HG03159 (cell line): ENCODE measurements around the gene CHEK1.
A peak's percentile ranks its signal among the peaks of the same experiment; 100 is the strongest.
"Not testable (repeated sequence)": the region's sequence is repeated elsewhere in the genome, so short reads cannot be mapped to it uniquely, and the experiment has no call there.

Experiments used
- ATAC-seq: cut with Tn5 transposase; IDR thresholded peaks from one replicate; pipeline ENCODE4 v1.9.1; 2021; ENCODE audit warnings: mild to moderate bottlenecking, moderate library complexity; ENCODE audit not compliant: unreplicated experiment

The CHEK1 gene

DNA sequence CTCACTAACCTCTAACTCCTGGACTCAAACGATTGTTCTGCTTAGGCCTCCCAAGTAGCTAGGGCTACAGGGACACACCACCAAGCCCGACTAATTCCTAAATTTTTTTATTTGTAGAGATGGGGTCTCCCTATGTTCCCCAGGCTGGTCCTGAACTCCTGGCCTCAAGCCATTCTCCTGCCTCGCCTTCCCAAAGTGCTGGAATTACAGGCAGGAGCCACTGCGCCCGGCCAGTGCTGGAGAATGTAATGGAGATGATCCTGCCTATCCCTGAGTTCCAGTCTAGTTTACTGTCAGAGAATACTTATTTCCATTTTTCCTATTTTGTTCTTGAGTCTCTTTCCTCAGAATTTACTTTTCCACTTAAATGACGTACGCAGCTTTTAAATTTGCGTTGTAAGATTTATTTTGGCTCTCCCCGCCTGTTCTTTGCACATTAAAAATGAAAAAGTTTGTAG, at the start of gene CHEK1:
CHEK1 (plus strand) TSS at position 408 of the 458 bp plus-strand sequence. CDS start 1,606 bp downstream, outside the sequence.
- ATAC-seq = no peak

DNA sequence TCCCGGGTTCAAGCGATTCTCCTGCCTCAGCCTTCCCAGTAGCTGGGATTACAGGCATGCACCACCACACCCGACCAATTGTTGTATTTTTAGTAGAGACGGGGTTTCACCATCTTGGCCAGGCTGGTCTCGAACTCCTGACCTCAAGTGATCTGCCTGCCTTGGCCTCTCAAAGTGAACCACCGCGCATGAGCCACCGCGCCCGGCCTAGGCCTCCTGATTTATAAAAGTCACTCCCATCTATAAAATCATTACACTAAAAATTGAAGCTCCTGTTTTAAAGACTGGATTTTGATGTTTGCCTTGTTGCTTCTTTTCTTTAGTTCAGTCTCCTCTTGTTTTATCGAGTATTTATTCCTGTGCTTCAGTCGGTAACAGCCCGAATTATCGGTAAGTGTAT, 47.8 kb upstream of the CHEK1 start:
- ATAC-seq = not testable (repeated sequence)

DNA sequence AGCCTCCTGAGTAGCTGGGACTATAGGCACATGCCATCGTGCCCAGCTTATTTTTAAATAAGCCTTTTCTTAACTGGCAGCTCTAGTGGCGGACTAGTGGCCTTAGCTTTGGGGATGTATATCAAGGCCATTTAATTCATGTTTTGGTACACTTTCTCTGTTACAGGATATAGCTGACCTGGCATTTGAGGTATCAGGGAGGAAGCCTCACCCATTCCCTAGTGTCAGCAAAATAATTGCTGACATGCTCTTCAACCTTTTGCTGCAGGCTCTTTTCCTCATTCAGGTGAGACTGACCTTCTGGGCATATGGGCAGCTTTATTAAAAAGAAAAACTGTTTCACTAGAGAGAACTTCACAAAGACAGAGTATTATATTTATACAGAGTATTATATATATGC, 46.2 kb upstream of the CHEK1 start:
- ATAC-seq = no peak

DNA sequence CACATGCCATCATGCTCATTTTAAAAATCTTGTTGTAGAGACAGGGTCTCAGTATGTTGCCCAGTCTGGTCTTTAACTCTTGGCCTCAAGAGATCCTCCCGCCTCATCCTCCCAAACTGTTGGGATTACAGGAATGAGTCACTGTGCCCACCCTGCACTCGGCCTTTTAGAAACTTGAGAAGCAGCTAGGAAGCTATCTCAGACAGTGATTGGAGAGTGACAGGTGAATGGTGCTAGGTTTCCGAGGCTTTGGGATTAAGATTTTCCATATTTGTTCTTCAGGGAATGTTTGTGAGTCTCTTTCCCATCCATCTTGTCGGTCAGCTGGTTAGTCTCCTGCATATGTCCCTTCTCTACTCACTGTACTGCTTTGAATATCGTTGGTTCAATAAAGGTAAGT, 45.2 kb upstream of the CHEK1 start:
- no peak for ATAC-seq

DNA sequence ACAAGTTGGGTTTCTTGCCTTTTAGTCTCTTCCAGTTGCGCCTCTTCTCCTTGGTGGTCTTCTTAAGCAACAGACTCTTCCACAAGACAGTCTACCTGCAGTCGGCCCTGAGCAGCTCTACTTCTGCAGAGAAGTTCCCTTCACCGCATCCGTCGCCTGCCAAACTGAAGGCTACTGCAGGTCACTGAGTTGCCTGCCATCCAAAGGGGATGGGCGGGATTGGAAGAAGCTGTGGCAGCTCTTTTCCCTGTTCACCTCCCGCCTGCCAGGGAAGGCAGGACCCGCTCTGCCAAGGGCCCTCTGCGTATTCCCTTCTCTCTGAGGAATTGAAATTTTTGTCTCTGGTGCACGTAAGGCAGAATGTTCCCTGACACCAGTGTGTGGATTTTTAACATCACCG, 41.5 kb upstream of the CHEK1 start:
- no peak for ATAC-seq

DNA sequence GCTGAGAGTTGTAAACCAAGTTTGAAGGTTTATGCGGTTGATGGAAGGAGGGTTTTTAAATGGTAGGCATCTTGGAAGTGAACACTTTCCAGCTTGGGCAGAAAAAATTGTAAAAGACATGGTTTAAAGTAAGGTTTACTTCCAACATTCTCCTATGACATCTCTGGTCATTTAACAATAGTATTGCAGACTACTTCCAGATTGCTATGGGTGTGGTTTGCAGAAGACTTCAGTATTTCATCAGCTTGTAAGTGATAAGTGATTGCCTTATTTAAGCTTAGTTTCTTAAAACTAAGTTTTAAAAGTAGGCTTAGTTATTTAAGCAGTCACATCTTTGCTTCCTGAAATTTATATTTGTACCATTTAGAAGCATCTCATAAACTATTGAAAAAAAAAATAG, 39.5 kb upstream of the CHEK1 start:
- no peak for ATAC-seq

DNA sequence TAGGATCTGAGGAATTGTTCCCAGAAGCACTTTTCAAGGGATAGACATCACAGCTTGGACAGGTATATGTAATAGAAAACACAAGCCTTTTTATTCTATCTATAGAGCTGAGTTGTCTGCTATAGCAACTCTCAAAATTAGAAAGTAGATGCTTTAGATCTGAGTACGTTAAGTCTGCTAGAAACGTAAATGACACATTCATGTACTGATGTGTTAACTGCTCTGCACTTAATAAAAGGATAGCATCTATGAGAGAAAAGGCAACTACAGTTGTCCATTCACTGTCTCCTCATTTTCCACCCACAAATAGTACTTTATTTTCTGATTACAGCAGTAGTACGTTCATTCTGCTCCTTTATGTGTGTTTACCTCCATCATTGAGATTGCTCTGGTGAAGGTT, 38.3 kb upstream of the CHEK1 start:
- no peak for ATAC-seq

DNA sequence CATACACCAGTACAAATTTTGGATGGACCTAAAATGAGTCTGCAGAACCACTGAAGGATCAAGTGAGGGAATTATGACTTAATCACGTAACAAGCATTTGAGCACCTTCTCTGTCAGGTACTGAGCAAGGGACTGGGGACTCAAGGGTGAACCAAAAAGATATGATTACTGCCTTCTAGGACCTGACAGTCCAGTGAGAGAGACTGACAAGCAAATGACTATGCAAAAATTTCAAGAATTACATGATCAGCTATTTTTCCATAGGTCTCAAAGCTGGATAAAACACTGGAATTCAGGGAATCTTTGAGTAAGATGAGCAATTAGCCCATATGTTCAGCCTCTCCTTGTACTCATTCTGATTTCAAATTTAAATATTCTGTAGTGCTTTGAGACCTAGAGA, 37.5 kb upstream of the CHEK1 start:
- no peak for ATAC-seq

DNA sequence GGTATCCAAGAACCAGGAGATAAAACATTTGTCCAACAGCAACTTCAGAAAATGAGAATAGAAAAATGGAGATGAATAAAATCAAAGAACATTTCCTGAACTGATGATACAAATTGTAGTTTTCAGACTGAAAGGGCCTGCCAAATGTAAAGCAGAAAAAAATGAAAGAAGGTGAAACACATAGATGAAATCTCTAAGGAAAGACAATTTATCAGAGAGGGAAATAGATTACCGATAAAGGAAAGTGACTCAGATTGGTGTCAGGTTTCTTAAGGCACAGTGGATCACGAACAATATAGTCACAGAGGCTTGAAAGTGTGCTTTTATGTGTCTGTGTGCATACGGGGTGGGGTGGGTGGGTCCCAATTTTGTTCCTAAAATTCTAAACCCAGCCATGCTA, 36.5 kb upstream of the CHEK1 start:
- no peak for ATAC-seq

DNA sequence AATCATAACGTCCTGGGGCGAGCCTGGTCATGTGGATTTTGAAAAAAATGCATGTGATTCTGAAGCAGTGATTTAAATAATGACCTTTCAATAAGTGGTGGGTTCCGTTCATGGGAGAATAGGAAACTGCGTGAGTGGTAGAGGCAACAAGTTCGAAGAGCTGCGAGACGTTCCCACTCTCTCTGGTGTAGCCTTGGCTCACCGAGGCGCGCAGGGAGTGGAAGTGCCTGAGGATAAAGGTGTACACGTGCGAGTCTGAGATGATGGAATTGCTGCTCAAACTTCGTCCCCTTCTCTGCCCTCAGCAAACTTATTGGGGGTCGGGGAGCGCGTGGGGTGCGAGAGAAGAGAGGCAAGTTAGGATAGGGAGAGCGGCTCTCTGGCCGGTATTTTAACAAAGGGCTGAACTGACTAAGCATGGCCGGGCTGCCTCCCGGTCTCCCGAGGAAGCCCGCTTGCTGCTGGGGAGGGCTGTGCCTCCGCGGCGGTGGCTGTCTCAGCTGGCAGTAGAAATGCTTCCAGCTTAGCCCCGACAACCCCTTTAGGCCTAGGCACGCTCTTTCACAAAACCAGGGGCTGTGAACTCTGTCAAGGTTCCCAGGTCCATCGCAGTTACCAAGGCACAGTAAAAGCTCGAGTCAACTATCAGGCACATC, 33.2 kb upstream of the CHEK1 start:
- ATAC-seq = peak; percentile 26

DNA sequence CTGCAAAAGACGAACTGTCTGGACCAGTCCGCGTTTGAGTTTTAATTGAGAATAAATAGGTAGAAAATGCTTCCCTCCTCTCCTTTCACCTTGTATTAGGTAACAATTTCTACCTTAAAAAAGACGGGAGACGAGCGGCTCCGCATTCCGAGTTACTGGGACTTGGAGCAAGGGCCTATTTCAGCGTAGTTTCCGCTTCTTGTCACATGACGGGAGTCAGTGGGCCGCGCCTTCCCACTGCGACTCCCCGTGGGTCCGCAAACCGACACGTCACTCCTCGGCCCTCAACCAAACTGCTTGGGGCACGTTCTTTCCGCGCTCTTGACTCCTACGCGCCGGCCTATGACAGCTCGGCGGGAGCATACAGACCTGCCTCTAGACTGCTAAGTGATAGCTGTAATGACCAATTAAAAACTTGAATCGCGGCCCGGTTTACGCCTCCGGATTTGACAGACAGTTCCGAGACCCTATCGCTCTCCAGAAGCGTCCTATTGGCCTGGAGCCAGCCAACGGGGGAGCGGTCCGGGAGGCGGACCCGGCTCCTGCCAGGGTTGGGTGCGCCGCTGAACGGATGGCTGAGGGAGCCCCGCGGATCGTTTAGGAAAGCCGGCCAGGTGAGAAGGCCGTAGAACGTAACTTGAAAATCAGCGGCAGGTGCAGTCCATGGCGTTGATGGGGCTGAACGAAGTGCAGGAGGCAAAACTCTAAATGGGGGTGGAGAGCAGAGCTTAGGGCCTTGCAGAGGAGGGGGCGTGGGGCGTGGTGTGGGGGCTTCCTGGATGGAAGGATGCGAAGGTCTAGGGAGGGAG, 32.5 kb upstream of the CHEK1 start, which contains the start of gene STT3A:
STT3A (plus strand) TSS at position 548 of the 809 bp plus-strand sequence. CDS start 3,064 bp downstream, outside the sequence.
- ATAC-seq = peak; percentile 98

DNA sequence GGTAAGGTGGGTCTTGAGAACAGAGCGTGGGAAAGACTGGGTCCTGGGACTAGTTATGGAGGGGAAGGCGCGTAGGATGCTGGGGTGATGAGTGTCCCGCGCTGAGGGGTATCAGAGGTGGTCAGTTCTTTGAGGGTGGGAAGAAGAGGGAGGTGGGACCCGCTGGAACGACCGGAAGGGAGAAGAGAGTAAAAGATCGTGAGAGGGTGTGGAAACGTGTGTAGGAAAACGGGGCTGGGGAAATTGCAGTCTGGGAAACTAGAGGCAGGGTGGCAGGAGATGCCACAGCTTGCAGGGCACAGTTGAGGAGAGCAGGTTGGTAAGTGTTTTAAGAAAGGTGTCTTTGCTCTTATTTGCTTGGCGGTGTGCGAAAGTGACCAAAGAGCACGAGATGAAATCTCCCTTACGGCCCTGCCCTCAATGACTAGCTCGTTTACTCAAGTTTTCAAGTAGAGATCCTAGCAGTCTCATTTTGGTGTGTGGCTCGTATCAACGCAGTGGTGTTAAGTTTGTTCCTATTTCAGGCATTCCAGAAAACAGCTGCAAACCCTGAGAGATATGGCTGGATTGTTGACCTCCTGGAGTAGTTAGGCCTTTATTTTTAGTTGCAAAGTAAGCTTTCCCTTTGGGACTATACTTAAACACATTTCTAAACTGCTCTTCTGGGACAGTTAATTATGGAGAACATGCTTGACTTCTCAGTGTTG, 31.7 kb upstream of the CHEK1 start:
- ATAC-seq = no peak

DNA sequence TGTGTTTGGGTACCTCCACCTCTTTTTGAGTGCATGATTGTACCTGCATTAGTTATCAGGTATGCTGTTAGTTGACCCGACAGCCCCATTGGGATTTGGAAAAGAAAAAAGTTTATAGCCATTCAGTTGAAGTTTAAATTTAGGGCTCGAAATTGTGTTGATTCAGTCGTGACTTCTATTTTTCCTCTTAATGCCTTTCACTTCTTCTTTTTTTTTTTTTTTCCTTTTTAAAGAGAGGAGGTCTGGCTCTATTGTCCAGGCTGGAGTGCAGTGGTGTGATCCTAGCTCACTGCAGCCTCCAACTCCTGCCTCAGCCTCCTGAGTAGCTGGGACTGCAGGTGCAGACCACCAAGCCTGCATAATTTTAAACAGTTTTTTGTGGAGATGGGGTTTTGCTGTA, 30.0 kb upstream of the CHEK1 start:
- ATAC-seq = no peak

DNA sequence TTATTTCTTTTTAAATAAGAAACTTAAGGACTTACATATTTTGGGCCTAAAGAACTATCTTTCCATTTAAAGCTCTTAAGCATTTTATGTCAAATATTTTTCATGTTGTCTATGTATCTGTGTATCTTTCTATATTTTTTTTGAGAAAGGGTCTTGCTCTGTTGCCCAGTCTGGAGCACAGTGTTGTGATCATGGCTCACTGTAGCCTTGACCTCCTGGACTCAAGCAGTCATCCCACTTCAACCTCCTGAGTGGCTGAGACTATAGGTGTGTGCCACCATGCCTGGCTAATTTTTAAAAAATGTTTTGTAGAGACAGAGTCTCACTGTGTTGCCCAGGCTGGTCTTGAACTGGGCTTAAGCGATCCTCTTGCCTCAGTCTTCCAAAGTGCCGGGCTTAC, 24.3 kb upstream of the CHEK1 start:
- no peak for ATAC-seq

DNA sequence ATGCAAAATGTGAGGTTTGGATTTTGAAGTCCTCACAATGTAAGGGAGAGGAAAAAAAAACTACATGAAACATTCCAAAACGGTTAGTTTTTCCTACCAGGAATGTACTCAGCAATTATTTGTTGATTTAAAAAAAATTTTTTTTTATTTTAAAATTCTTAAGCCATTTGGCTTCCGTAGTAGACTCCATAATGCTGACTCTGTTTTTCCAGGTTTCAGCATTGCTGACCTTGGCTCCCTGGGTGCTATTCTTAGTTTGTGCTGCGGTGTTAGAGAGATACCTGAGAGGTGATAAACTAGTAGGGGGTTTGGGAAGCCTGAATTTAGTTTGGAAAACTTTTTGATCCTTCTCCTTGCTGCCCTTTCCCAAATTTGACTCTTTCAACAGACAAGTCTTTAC, 21.8 kb upstream of the CHEK1 start:
- ATAC-seq = no peak

DNA sequence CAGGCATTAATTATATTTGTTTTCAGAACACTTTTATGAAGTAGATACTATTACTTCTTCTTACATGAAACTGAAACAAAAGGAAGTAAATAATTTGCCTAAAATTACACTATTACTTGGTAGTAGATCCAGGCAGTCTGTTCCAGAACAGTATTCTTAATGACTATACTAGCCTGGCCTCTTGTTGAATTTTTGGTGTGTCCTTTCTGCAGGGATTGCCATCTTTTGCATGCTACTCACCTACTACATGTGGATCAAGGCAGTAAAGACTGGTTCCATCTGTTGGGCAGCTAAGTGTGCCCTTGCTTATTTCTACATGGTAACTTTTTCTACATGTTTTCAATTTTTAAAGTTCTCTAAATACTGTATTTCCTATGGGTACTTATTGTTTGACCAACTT, 19.5 kb upstream of the CHEK1 start:
- ATAC-seq = no peak

DNA sequence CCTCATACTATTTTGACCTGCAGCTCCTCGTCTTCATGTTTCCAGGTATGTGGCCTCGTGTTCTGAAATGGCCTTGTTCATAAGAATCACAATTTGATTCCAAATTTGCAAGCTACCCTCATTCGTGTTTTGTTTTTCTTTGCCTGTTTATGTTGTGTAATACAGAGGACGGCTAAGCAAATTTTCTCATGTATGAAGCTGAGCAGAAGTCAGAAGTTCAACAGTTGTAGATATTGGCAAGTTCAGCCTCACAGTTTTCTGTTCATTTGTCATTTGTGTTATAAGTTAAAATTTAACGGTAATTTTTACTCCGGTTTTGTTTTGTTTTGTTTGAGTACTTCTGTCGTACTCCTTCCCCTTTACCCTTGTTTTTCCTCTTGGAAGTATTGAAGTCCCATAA, 15.4 kb upstream of the CHEK1 start:
- no peak for ATAC-seq

DNA sequence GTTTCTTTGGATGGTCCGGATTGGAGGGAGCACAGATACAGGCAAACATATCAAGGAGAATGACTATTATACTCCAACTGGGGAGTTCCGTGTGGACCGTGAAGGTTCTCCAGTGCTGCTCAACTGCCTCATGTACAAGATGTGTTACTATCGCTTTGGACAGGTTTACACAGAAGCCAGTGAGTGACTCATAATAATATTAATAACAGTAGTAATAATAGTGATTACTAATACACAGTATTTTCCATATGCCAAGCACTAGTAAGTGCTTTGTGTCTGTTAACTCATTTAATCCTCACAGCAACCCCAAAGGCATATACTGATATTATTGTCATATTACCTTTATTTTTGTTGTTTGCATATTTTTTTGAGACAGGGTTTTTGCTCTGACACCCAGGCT, 6.6 kb upstream of the CHEK1 start:
- ATAC-seq = no peak

DNA sequence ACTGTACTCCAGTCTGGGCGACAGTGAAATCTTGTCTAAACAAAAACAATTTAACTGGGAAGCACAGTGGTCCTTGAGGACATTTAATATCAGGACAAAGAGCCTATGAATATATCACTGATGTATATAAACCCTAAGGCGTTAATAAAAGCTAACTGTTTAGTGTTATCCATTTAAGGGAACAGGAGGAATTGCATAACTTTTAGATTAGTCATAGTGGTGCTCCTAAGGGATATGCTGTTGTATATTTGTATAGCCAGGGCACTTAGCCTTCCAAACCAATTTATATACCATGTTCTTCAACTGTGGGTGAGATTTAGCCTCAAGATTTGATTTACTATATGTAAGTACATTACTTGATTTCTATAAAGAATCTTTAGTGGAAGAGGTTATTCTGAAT, 3.0 kb upstream of the CHEK1 start:
- no peak for ATAC-seq

DNA sequence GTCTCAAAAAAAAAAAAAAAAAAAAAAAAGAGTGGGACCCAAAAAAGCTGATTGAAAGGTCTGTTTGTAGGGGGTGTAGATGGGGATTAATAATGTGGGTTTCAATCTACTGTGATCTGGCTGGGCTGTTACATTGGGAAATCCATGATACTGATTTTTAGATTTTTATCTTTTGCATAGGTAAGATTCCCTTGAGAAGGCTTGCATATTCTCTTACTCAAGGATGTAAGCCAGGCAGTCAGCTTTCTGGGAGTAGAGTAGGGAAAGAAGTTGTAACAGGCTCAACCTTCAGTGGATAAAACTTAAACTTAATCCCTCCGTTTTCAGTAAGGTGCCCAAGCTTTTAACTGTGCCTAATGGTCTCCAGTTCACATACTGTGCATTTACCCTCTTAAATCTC, 1.9 kb upstream of the CHEK1 start:
- ATAC-seq = no peak

DNA sequence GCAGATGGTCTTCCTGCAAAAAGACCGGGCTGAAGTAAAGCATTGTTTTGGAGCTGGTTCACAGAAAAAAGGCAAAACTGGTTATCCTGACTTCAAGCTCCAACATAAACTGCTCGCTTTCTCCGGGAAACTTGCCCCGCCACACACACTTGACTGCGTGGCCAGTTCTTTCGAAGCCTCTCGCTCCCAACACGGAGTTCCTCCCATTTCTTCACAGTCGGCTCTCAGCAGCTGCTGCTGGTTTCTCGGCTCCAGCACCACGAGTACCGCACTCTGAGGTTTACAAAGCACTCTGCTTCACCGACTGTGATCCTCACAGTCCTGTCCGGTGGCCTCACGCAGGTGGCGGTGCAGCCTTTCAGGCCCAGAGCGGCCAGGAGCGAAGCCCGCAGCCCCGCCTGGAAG, 264 bp downstream of the CHEK1 start:
- ATAC-seq = no peak
